Uterus (tissue), 2 donors: Measurements from ENCODE around the gene ADGRD2.

Experiments used
- CTCF ChIP-seq, 4 experiments: fragments of 200-600 bp in 2 of 4; fragments of 450-650 bp in 2 of 4; sonication (generic) in 2 of 4; IDR thresholded peaks; one replicate each; pipeline ENCODE4 v1.5.1; 2016 to 2019; ENCODE audit warnings: antibody characterized with exemption in 4 of 4, mild to moderate bottlenecking in 2 of 4, moderate library complexity in 1 of 4
- POLR2A ChIP-seq, 2 donors: fragments of 450-650 bp; IDR thresholded peaks; one replicate each; pipeline ENCODE4 v1.6.1; 2016; ENCODE audit warnings: antibody characterized with exemption in 2 of 2, mild to moderate bottlenecking in 1 of 2, moderate library complexity in 1 of 2

DNA sequence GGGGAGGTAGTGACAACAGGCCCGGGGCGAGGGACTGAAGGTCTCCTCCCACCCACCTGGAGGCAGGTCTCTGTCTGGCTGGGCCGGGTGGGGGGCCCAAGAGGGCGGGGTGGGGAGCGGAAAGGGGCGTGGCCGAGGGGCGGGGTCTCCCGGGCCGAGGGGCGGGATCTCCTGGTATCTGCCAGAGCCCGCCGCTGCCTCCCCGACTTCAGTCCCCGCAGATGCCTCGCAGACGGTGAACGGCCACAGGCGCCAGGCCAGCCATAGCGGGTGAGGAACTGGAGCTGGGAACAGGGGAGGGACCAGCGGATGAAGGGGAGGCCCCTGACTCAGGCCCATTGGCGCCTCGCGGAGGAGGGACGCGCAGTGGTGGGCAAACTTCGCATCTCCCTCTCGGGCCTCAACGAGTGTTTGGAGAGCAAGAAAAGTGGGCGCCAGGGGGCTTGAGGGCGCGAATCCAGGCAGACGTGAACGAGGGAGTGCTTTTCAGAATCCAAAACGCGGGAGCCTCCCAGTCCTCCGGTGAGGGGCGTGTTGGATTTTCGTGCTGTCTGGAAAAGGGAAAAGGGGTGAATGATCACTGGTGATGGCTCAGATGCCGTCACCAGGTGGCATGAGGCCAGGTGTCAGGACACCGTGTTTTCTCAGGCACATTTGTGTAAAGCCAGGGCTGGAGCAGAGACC, at the start of gene ADGRD2:
- TF ChIP-seq CTCF (IDR thresholded peaks at IDR 0.05) = no peak
- no peak for TF ChIP-seq POLR2A (IDR thresholded peaks at IDR 0.05)
